Kidney (tissue), 14 donors: ENCODE results near the gene UST. TPM values are rescaled to one million over a fixed set of nuclear protein-coding genes. Genes with fewer than 3 reads are reported as not detected.
A peak's percentile ranks its signal among the peaks of the same experiment; 100 is the strongest.

Experiments used
- DNase-seq, 5 donors: peaks; one replicate each; pipeline ENCODE4 v3.0.0-alpha.2; 2013 to 2020
- FAIRE-seq: peaks from 2 replicates; lab custom pipeline; 2012; peaks lifted over from hg19 to GRCh38; lab: Jason Lieb, UNC
- H3K27ac ChIP-seq, 2 donors: one replicate each; pipeline ENCODE4 v1.7.0; 2013; ENCODE audit warnings: low read depth in 2 of 2, low read length in 2 of 2, inconsistent platforms in 1 of 2
- H3K27me3 ChIP-seq: one replicate; pipeline ENCODE4 v1.7.1; 2013; ENCODE audit warnings: low read length, inconsistent platforms; ENCODE audit not compliant: control insufficient read depth, insufficient read depth
- H3K36me3 ChIP-seq, 3 donors: one replicate each; pipeline versions ENCODE4 v1.7.0 to v1.7.1; 2013; ENCODE audit warnings: low read length in 3 of 3, control low read depth in 1 of 3, inconsistent platforms in 1 of 3; ENCODE audit not compliant: insufficient read depth in 3 of 3, control insufficient read depth in 2 of 3
- H3K4me1 ChIP-seq, 3 donors: one replicate each; pipeline versions ENCODE4 v1.7.0 to v1.7.1; 2013; ENCODE audit warnings: low read length in 3 of 3, inconsistent platforms in 1 of 3, low read depth in 1 of 3; ENCODE audit not compliant: control insufficient read depth in 2 of 3, insufficient read depth in 2 of 3
- H3K4me3 ChIP-seq, 3 donors: one replicate each; pipeline versions ENCODE4 v1.7.0 to v1.8.1; 2013; ENCODE audit warnings: low read length in 3 of 3, control low read depth in 1 of 3, inconsistent platforms in 1 of 3
- H3K9ac ChIP-seq, 3 donors: one replicate each; pipeline versions ENCODE4 v1.7.0 to v1.7.1; 2013; ENCODE audit warnings: low read length in 3 of 3, control low read depth in 1 of 3, inconsistent platforms in 1 of 3
- H3K9me3 ChIP-seq, 3 donors: one replicate each; pipeline versions ENCODE4 v1.7.0 to v1.7.1; 2013; ENCODE audit warnings: low read length in 3 of 3, control low read depth in 1 of 3, inconsistent platforms in 1 of 3; ENCODE audit not compliant: control insufficient read depth in 2 of 3, insufficient read depth in 1 of 3
- intact Hi-C: fragments of 100-400 bp; cut with DNase I; formaldehyde crosslinking; loops from one replicate; pipeline ENCODE4 v1.11.1; 2022
- polyA plus RNA-seq: library from polyadenylated mRNA; stranded (reverse); fragments of 350-450 nt; fragmentation: Illumina TruSeq; extraction: RNeasy Lipid Tissue Mini Kit (QIAGEN cat#74804); gene quantifications from one replicate; pipeline ENCODE4 v1.2.3, GENCODE V29; 2014; ENCODE audit warnings: low read depth, low replicate concordance; ENCODE audit not compliant: insufficient read depth
- total RNA-seq: library from RNA; stranded (reverse); fragmentation: NEBNext Ultra II Directional; extraction: Animal tissue kit (Norgen Biotek cat#: 25700); gene quantifications from one replicate; pipeline ENCODE4 v1.2.1, GENCODE V29; 2021
- TF ChIP-seq, protein P1 (sequence below): IDR thresholded peaks from 3 replicates; pipeline ENCODE4 v1.5.1; 2012; ENCODE audit warnings: mild to moderate bottlenecking, moderate library complexity, borderline replicate concordance; ENCODE audit not compliant: insufficient read depth; ENCODE audit errors: extremely low read depth
- donor health status: control.
- donor health status: control.
- donor health status: control.
- donor health status: control.
- donor health status: control.
- donor health status: DM: yes; HTN: yes; CAD: no.
- donor health status: Normal renal cell carcinoma (clear cell type).

The UST gene
- total and polyA plus RNA-seq, 2 donors from 2014 or later, result 3.2 to 4.2 TPM

DNA sequence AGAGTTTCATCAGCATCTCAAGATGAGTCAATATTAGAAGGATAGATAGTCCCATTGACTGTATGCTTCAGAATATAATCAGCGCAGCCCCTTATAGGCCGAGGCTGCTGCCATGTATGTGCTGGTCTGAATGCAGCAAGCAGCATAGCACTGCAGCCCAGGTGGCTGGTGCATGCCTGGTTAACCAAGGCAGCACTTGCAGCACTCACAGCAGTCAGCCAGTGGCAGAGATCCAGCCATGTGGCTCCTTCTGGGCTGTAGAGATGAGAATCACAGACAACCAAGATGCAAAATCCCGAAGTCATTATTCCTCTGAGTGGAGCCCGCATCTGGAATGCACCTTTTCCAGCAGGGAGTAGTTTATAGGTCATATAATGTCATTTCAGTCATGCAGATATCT, 251.9 kb downstream of the UST start:
- Histone ChIP-seq H3K4me1 (peaks cover 0 to 5% (median 0%) of the 10 kb centered on the region in 3 donors), H3K36me3 (no peaks in the 10 kb centered on the region), H3K27ac (no peak overlapping the region), H3K9ac (no peak overlapping the region), H3K27me3 (no peaks in the 10 kb centered on the region), H3K4me3 (no peak overlapping the region), H3K9me3 (peaks cover 0 to 4% (median 0%) of the 10 kb centered on the region in 3 donors)
- DNase-seq (no peak), FAIRE-seq (no peak)
- intact Hi-C loops, result no loop called here
- TF ChIP-seq, protein P1, sequence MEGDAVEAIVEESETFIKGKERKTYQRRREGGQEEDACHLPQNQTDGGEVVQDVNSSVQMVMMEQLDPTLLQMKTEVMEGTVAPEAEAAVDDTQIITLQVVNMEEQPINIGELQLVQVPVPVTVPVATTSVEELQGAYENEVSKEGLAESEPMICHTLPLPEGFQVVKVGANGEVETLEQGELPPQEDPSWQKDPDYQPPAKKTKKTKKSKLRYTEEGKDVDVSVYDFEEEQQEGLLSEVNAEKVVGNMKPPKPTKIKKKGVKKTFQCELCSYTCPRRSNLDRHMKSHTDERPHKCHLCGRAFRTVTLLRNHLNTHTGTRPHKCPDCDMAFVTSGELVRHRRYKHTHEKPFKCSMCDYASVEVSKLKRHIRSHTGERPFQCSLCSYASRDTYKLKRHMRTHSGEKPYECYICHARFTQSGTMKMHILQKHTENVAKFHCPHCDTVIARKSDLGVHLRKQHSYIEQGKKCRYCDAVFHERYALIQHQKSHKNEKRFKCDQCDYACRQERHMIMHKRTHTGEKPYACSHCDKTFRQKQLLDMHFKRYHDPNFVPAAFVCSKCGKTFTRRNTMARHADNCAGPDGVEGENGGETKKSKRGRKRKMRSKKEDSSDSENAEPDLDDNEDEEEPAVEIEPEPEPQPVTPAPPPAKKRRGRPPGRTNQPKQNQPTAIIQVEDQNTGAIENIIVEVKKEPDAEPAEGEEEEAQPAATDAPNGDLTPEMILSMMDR, result no peak

- peak overlapping the region in 1 of 2 donors; percentile 50 for H3K27ac ChIP-seq
- no peak for DNase-seq
- no peaks in the 10 kb centered on the region for H3K36me3 ChIP-seq
- TF ChIP-seq, protein P1, result no peak
- no peak overlapping the region for H3K9ac ChIP-seq
- peaks cover 0 to 5% (median 0%) of the 10 kb centered on the region in 3 donors for H3K4me1 ChIP-seq
- no peak for FAIRE-seq
- H3K4me3 ChIP-seq, result no peak overlapping the region
- no peaks in the 10 kb centered on the region for H3K27me3 ChIP-seq
- intact Hi-C loops, result no loop called here
- H3K9me3 ChIP-seq, result peaks cover 0 to 4% (median 0%) of the 10 kb centered on the region in 3 donors
Measured at GRCh38 chr6:148999501-148999900, 252.7 kb downstream of the UST start.

GRCh38 chr6:148999929-149000468, 253.2 kb downstream of the UST start:
- TF ChIP-seq, protein P1, result no peak
- FAIRE-seq, result no peak
- Histone ChIP-seq H3K9me3 (peaks cover 0 to 4% (median 0%) of the 10 kb centered on the region in 3 donors), H3K36me3 (no peaks in the 10 kb centered on the region), H3K4me3 (no peak overlapping the region), H3K27ac (peak overlapping the region in 1 of 2 donors; percentile 70), H3K4me1 (peaks cover 0 to 5% (median 0%) of the 10 kb centered on the region in 3 donors), H3K27me3 (no peaks in the 10 kb centered on the region), H3K9ac (no peak overlapping the region)
- peak in 3 of 5 donors; percentile 12 to 84 (median 49) for DNase-seq
- intact Hi-C loops, result no loop called here
